ENCODE results near the gene ISLR. TPM values are rescaled to one million over a fixed set of nuclear protein-coding genes. Genes with fewer than 3 reads are reported as not detected.

The ISLR gene
- total RNA-seq (31.4 and 36.4 TPM in 2 replicates), polyA plus RNA-seq (27.8 and 32.0 TPM in 2 replicates)

GRCh38 chr15:74173380-74174218 is at the start of gene ISLR:
Gene ISLR, plus strand, starts transcription at chr15:74173710. Its CDS starts 1,149 bp downstream, at chr15:74174859.
- Histone ChIP-seq H3K9me3 (ENCODE audit: low read depth) (no peaks in the 10 kb centered on the region), H2AFZ (no peak within 1 kb of the TSS), H3K36me3 (replicated peaks; ENCODE audit: insufficient read depth, low read depth) (no peaks in the 10 kb centered on the region), H3K4me2 (peak within 1 kb of the TSS; percentile 70), H3K27ac (peak within 1 kb of the TSS; percentile 95), H3K9me2 (replicated peaks; ENCODE audit: insufficient read depth) (no peaks in the 10 kb centered on the region), H4K20me1 (ENCODE audit: insufficient read depth, poor library complexity, severe bottlenecking) (no peaks in the 10 kb centered on the region), H3K27me3 (no peaks in the 10 kb centered on the region), H3K4me3 (no peak within 1 kb of the TSS), H3K79me2 (no peaks in the 10 kb centered on the region), H3K4me1 (ENCODE audit: insufficient read depth) (peaks cover 35% of the 10 kb centered on the region)
- TF ChIP-seq EZH2 (IDR thresholded peaks at IDR 0.05; ENCODE audit: borderline replicate concordance) (no peak), EZH2phosphoT487 (IDR thresholded peaks at IDR 0.05; ENCODE audit: low read depth, severe bottlenecking, unreplicated experiment) (no peak), CTCF (IDR thresholded peaks at IDR 0.05; ENCODE audit: poor library complexity) (no peak)
- DNase-seq (ENCODE audit: low spot score) = peak; percentile 61
- 50% methylated on average over 20 of the region's 20 CpGs for WGBS (ENCODE audit: low lambda C conversion rate, missing lambda C conversion rate)

- Histone ChIP-seq H4K20me1 (ENCODE audit: insufficient read depth, poor library complexity, severe bottlenecking) (no peaks in the 10 kb centered on the region), H3K79me2 (no peaks in the 10 kb centered on the region), H3K27me3 (peaks cover 66% of the 10 kb centered on the region), H3K4me1 (ENCODE audit: insufficient read depth) (peaks cover 11% of the 10 kb centered on the region), H3K36me3 (replicated peaks; ENCODE audit: insufficient read depth, low read depth) (no peaks in the 10 kb centered on the region), H3K9me2 (replicated peaks; ENCODE audit: insufficient read depth) (no peaks in the 10 kb centered on the region), H2AFZ (no peak overlapping the region), H3K4me3 (no peak overlapping the region), H3K9me3 (ENCODE audit: low read depth) (no peaks in the 10 kb centered on the region), H3K4me2 (no peak overlapping the region), H3K27ac (no peak overlapping the region)
- WGBS (ENCODE audit: low lambda C conversion rate, missing lambda C conversion rate) = 66% methylated on average over 3 of the region's 3 CpGs
- no peak for DNase-seq (ENCODE audit: low spot score)
- TF ChIP-seq EZH2 (IDR thresholded peaks at IDR 0.05; ENCODE audit: borderline replicate concordance) (no peak), CTCF (IDR thresholded peaks at IDR 0.05; ENCODE audit: poor library complexity) (no peak), EZH2phosphoT487 (IDR thresholded peaks at IDR 0.05; ENCODE audit: low read depth, severe bottlenecking, unreplicated experiment) (no peak)
These were observed 49.3 kb upstream of the ISLR start for GRCh38 chr15:74124196-74124595.

DNA sequence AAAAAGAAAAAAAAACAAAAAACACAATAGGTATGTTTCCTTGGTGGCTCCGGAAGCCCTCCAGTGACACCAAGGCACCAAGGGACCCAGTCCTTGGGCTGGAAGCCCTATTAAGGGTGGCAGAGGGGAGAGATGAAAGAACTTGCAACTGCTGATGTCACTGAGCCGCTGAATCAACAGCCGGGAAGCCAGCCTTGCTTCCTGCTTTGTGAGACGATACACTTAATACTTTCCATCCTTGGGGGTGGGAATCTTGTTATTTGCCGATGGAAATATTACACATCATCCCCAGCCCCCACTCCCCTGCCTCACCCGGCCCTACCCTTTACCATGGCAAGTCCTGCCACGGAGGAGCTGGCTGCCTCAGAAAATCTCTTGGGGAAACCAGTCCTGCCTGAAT is 48.8 kb upstream of the ISLR start:
- Histone ChIP-seq H3K4me1 (ENCODE audit: insufficient read depth) (peaks cover 17% of the 10 kb centered on the region), H3K36me3 (replicated peaks; ENCODE audit: insufficient read depth, low read depth) (no peaks in the 10 kb centered on the region), H3K9me3 (ENCODE audit: low read depth) (no peaks in the 10 kb centered on the region), H3K79me2 (no peaks in the 10 kb centered on the region), H3K9me2 (replicated peaks; ENCODE audit: insufficient read depth) (no peaks in the 10 kb centered on the region), H3K27me3 (peaks cover 72% of the 10 kb centered on the region), H3K4me3 (no peak overlapping the region), H3K27ac (no peak overlapping the region), H3K4me2 (no peak overlapping the region), H4K20me1 (ENCODE audit: insufficient read depth, poor library complexity, severe bottlenecking) (no peaks in the 10 kb centered on the region), H2AFZ (no peak overlapping the region)
- no peak for DNase-seq (ENCODE audit: low spot score)
- TF ChIP-seq EZH2 (IDR thresholded peaks at IDR 0.05; ENCODE audit: borderline replicate concordance) (no peak), EZH2phosphoT487 (IDR thresholded peaks at IDR 0.05; ENCODE audit: low read depth, severe bottlenecking, unreplicated experiment) (no peak), CTCF (IDR thresholded peaks at IDR 0.05; ENCODE audit: poor library complexity) (no peak)
- WGBS (ENCODE audit: low lambda C conversion rate, missing lambda C conversion rate) = 72% methylated on average over 7 of the region's 7 CpGs
